K562 (cell line): ENCODE results near the gene CACTIN. TPM values are rescaled to one million over a fixed set of nuclear protein-coding genes. Genes with fewer than 3 reads are reported as not detected.
A peak's percentile ranks its signal among the peaks of the same experiment; 100 is the strongest.

ENCODE experiments used
- ATAC-seq: fragments of 200-7000 bp; cut with Tn5 transposase; 3 replicates; pipeline ENCODE4 v1.9.1; 2020; ENCODE audit warnings: moderate library complexity
- BruUV-seq: library from RNA; stranded (reverse); fragments of 400-500 nt; replicated peaks from 2 replicates; lab custom pipeline; 2021; lab: Mats Ljungman, UMichigan
- CTCF ChIA-PET: fragments of 300-600 bp; formaldehyde crosslinking; extraction: SDS; loops from one replicate; lab custom pipeline; 2021; ENCODE audit warnings: low intra/inter-chr PET ratio; lab: Yijun Ruan, JAX
- POLR2A ChIA-PET: fragments of 300-600, 350-650 bp; sonication (Branson Sonifier 250); formaldehyde crosslinking; extraction: SDS; loops from one replicate; lab custom pipeline; 2021; ENCODE audit warnings: antibody characterized with exemption, inconsistent platforms; lab: Yijun Ruan, JAX
- DNase-seq, 4 experiments: peaks; one replicate each; pipeline versions ENCODE4 v3.0.0 to v3.0.0-alpha.2; 2011 to 2018; ENCODE audit warnings: low spot score in 3 of 4, mixed read lengths in 3 of 4; ENCODE audit errors: extremely low read depth in 1 of 4
- FAIRE-seq: peaks from 2 replicates; lab custom pipeline; 2011; peaks lifted over from hg19 to GRCh38; lab: Jason Lieb, UNC
- H2AFZ ChIP-seq: 2 replicates; pipeline ENCODE4 v1.6.0; 2011; ENCODE audit warnings: low read depth, low read length, control low read depth, inconsistent platforms
- H3K27ac ChIP-seq: fragments of 200-600 bp; 3 replicates; pipeline ENCODE4 v1.8.0; 2011; ENCODE audit warnings: low read depth, mild to moderate bottlenecking, control low read depth, inconsistent platforms, low read length, moderate library complexity, mixed read lengths; ENCODE audit errors: extremely low read depth
- H3K27me3 ChIP-seq, 2 experiments: fragments of 300-600 bp in 1 of 2; 2 replicates in 1 of 2; 3 replicates in 1 of 2; pipeline versions ENCODE4 v1.6.0 to v1.8.0; 2011; ENCODE audit warnings: inconsistent platforms in 2 of 2, low read length in 2 of 2, mild to moderate bottlenecking in 1 of 2, mixed read lengths in 1 of 2, moderate library complexity in 1 of 2; ENCODE audit not compliant: control insufficient read depth in 2 of 2, insufficient read depth in 2 of 2
- H3K36me3 ChIP-seq: fragments of 300-600 bp; 3 replicates; pipeline ENCODE4 v1.8.0; 2011; ENCODE audit warnings: mild to moderate bottlenecking, low read length, inconsistent platforms; ENCODE audit not compliant: control insufficient read depth, insufficient read depth
- H3K4me1 ChIP-seq, 2 experiments: fragments of 200-600 bp in 1 of 2; replicated peaks in 1 of 2; 2 replicates in 1 of 2; 3 replicates in 1 of 2; pipeline versions ENCODE4 v1.5.1 to v1.8.0; 2011; ENCODE audit warnings: inconsistent platforms in 2 of 2, low read length in 2 of 2, mild to moderate bottlenecking in 1 of 2, mixed read lengths in 1 of 2, moderate library complexity in 1 of 2; ENCODE audit not compliant: control insufficient read depth in 2 of 2, insufficient read depth in 2 of 2
- H3K4me2 ChIP-seq: 2 replicates; pipeline ENCODE4 v1.6.1; 2011; ENCODE audit warnings: low read length, control low read depth, inconsistent platforms, mixed read lengths; ENCODE audit not compliant: insufficient read depth
- H3K4me3 ChIP-seq: fragments of 200-600 bp; sonication (generic), shearing (Covaris generic); 2 replicates; pipeline ENCODE4 v1.5.1; 2016; ENCODE audit warnings: control low read depth, inconsistent platforms
- H3K79me2 ChIP-seq: fragments of 200-600 bp; 3 replicates; pipeline ENCODE4 v1.8.0; 2011; ENCODE audit warnings: low read length, inconsistent platforms; ENCODE audit not compliant: control insufficient read depth, insufficient read depth
- H3K9ac ChIP-seq, 2 experiments: 2 replicates each; pipeline versions ENCODE4 v1.6.0 to v1.6.1; 2011; ENCODE audit warnings: low read depth in 2 of 2, low read length in 2 of 2, control low read depth in 1 of 2, inconsistent platforms in 1 of 2, mild to moderate bottlenecking in 1 of 2, mixed read lengths in 1 of 2; ENCODE audit not compliant: insufficient read depth in 1 of 2
- H3K9me1 ChIP-seq: one replicate; pipeline ENCODE4 v1.6.0; 2011; ENCODE audit warnings: inconsistent platforms, mild to moderate bottlenecking, low read length, moderate library complexity; ENCODE audit not compliant: control insufficient read depth, insufficient read depth
- H3K9me3 ChIP-seq: replicated peaks from 2 replicates; pipeline ENCODE4 v1.5.1; 2011; ENCODE audit warnings: low read depth, low read length, inconsistent platforms; ENCODE audit not compliant: control insufficient read depth, insufficient read depth
- H4K20me1 ChIP-seq: replicated peaks from 2 replicates; pipeline ENCODE4 v1.6.1; 2011; ENCODE audit warnings: low read length, inconsistent platforms, mixed read lengths; ENCODE audit not compliant: control insufficient read depth, insufficient read depth
- FOSL1 ChIP-seq: fragments of 200-800 bp; sonication (Bioruptor generic); conservative IDR thresholded peaks from 2 replicates; pipeline ENCODE4 v1.6.1; 2016; ENCODE audit warnings: missing genetic modification characterization, missing compliant biosample characterization
- FOXK1 ChIP-seq: sonication (generic); formaldehyde crosslinking; IDR thresholded peaks from 2 replicates; pipeline ENCODE4 v1.8.0; 2022; ENCODE audit warnings: missing genetic modification reagents, mild to moderate bottlenecking, borderline replicate concordance
- FOXP1 ChIP-seq: sonication (generic); formaldehyde crosslinking; IDR thresholded peaks from 2 replicates; pipeline ENCODE4 v1.8.0; 2022; ENCODE audit warnings: mild to moderate bottlenecking, missing genetic modification reagents
- ZBTB33 ChIP-seq: sonication (generic); formaldehyde crosslinking; IDR thresholded peaks from 2 replicates; pipeline ENCODE4 v1.8.1; 2023; ENCODE audit warnings: mild to moderate bottlenecking, missing genetic modification reagents
- WGBS: fragments of 100-300 bp; shearing (Covaris generic); methylation state at CpG from one replicate; pipeline ENCODE4 v1.1.6; 2016; ENCODE audit warnings: low coverage, mixed read lengths; ENCODE audit not compliant: insufficient coverage; ENCODE audit errors: missing lambda C conversion rate; 5-methylcytosine and 5-hydroxymethylcytosine counted together
- in situ Hi-C: fragments of 300-500 bp; cut with MboI; formaldehyde crosslinking; loops from 4 replicates; pipeline ENCODE4 v1.15.0; 2018; ENCODE audit warnings: inconsistent platforms, mixed read lengths
- intact Hi-C: fragments of 100-400 bp; cut with micrococcal nuclease; formaldehyde crosslinking; loops from 2 replicates; pipeline ENCODE4 v1.14.2; 2022
- polyA plus RNA-seq, 8 experiments: library from polyadenylated mRNA; depleted of rRNA in 4 of 8; stranded (reverse) in 5 of 8; unstranded in 3 of 8; fragments of >200 nt; fragmentation: Nextera tagmentation in 2 of 8; fragmentation: Illumina TruSeq in 1 of 8; extraction: Ambion mirVana in 2 of 8; extraction: Trizol in 1 of 8; gene quantifications; 2 replicates each; pipeline versions ENCODE4 v1.2.1 to v1.2.3, GENCODE V29; 2011 to 2014; ENCODE audit warnings: inconsistent platforms in 1 of 8, missing spikeins in 1 of 8
- total RNA-seq, 7 experiments: library from RNA; depleted of rRNA in 6 of 7; stranded (reverse); fragments of >200 nt in 6 of 7; fragmentation: Illumina TruSeq in 2 of 7; extraction: Trizol in 2 of 7; gene quantifications; 2 replicates each; pipeline versions ENCODE4 v1.2.1 to v1.2.3, GENCODE V29; 2011 to 2021; ENCODE audit warnings: low replicate concordance in 1 of 7

CACTIN gene
- total and polyA plus RNA-seq, 9 of the 15 experiments (the other 6 are each of a cell fraction or from before 2014, with no cell fraction given) = 0.15 to 49.2 (median 15.0) TPM

- ChIA-PET POLR2A (no interaction called here), CTCF (no interaction called here)
- BruUV-seq = no TSS peak
- H3K36me3 ChIP-seq = peaks cover 71% of the 10 kb centered on the region; the same call in 2 of the 3 replicates
- H3K27me3 ChIP-seq = no peaks in the 10 kb centered on the region
- no peaks in the 10 kb centered on the region for H4K20me1 ChIP-seq
- H2AFZ ChIP-seq = no peak overlapping the region
- DNase-seq (no peak), ATAC-seq (no peak), FAIRE-seq (no peak)
- in situ Hi-C loops (loop anchor here (5.0 kb wide), 1 partner anchor 191 kb away; no protein-coding TSS in a partner anchor), intact Hi-C loops (no loop called here)
- H3K4me1 ChIP-seq = peaks cover 0 to 53% of the 10 kb centered on the region in 2 experiments; a peak in 2 of 5 replicates
- no peaks in the 10 kb centered on the region for H3K9me1 ChIP-seq
- whole genome bisulfite sequencing = 93% methylated on average over 26 of the region's 36 CpGs
- TF ChIP-seq FOXK1 (CRISPR knock-in tag) (no peak), FOXP1 (CRISPR knock-in tag) (no peak), FOSL1 (peak; percentile 10; the same call in 1 of the 2 replicates), ZBTB33 (CRISPR knock-in tag) (peak; percentile 66)
- no peaks in the 10 kb centered on the region for H3K9me3 ChIP-seq
- no peaks in the 10 kb centered on the region for H3K79me2 ChIP-seq
- no peak overlapping the region for H3K4me2 ChIP-seq
- no peak overlapping the region for H3K27ac ChIP-seq
- no peak overlapping the region for H3K4me3 ChIP-seq
- peak overlapping the region in 1 of 2 experiments; percentile 50; a peak in 1 of 4 replicates for H3K9ac ChIP-seq
Measured at GRCh38 chr19:3656073-3656746, 29.6 kb upstream of the CACTIN start.
